Upper lobe of right lung (tissue), 1 donor: ENCODE data around the gene TAF1A. TPM values are rescaled to one million over a fixed set of nuclear protein-coding genes. Genes with fewer than 3 reads are reported as not detected.

Experiments
- ATAC-seq: fragments of 200-7000 bp; cut with Tn5 transposase; one replicate; pipeline ENCODE4 v1.9.1; 2020; ENCODE audit warnings: mild to moderate bottlenecking, moderate library complexity
- DNase-seq: peaks from one replicate; pipeline ENCODE4 v3.0.0-alpha.2; 2020
- H3K27ac ChIP-seq: fragments of 200-600 bp; one replicate; pipeline ENCODE4 v1.8.0; 2022
- H3K27me3 ChIP-seq: fragments of 200-600 bp; one replicate; pipeline ENCODE4 v1.8.0; 2022; ENCODE audit warnings: mild to moderate bottlenecking
- H3K36me3 ChIP-seq: fragments of 200-600 bp; one replicate; pipeline ENCODE4 v1.8.0; 2022
- H3K4me1 ChIP-seq: fragments of 200-600 bp; one replicate; pipeline ENCODE4 v1.8.0; 2022
- H3K4me3 ChIP-seq: fragments of 200-600 bp; one replicate; pipeline ENCODE4 v1.8.0; 2022; ENCODE audit warnings: mild to moderate bottlenecking
- H3K9me3 ChIP-seq: fragments of 200-600 bp; one replicate; pipeline ENCODE4 v1.8.0; 2022
- CTCF ChIP-seq: fragments of 200-600 bp; IDR thresholded peaks from one replicate; pipeline ENCODE4 v1.8.0; 2022; ENCODE audit warnings: antibody characterized with exemption
- intact Hi-C: fragments of 100-400 bp; cut with DNase I; formaldehyde crosslinking; loops from one replicate; pipeline ENCODE4 v1.11.0; 2022
- total RNA-seq: library from RNA; stranded (reverse); fragmentation: NEBNext Ultra II Directional; extraction: Animal tissue kit (Norgen Biotek cat#: 25700); gene quantifications from one replicate; pipeline ENCODE4 v1.2.1, GENCODE V29; 2021
- donor health status: DM: no; HTN: yes; CAD: no; lungs with severe emphysema.

Gene TAF1A
- total RNA-seq, 1 donor from 2014 or later = 7.1 TPM

DNA sequence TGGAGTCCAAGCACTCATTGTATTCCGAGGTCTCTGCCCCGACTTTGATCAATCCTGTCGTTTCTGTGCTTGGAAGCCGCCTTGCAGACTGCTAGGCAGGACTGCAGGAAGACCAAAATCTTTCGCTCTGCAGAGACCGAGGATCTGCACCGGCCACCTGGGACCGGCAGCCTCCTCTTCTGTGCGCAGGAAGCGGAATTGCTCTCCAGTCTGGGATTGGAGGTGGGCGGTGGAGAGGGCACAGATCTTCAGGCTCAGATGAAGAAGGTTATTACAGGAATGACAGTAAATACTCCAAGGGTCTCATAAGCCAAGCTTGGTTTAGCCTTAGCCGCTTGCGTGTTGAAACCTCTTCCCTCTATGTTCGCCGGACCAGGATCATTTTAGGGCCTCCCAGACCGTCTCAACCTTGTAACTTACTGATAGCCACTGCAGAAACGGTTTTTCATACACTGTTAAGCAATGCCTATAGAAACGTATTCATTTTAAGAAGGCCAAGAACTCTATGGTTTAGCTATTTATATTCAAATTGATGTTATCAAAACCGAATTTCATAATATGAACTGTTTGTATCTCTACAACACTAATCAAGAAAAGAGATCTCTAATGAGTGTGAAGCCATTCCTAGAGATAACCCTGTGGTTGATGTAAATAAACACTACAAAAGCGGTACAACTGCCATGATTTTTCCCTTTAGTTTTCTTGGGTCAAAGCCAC is 29.3 kb upstream of the TAF1A start:
- peak overlapping the region; percentile 88 for H3K27ac ChIP-seq
- no peak for TF ChIP-seq CTCF

GRCh38 chr1:222618001-222618879 is 28.5 kb upstream of the TAF1A start, which contains the start of gene MIA3:
Gene MIA3 (plus strand): TSS chr1:222618097. CDS start chr1:222618111, 14 bp downstream.
- H3K9me3 ChIP-seq = no peaks in the 10 kb centered on the region
- H3K27me3 ChIP-seq = no peaks in the 10 kb centered on the region
- ATAC-seq = peak; percentile 85
- TF ChIP-seq CTCF = no peak
- peak within 1 kb of the TSS; percentile 84 for H3K4me3 ChIP-seq
- H3K4me1 ChIP-seq = peaks cover 12% of the 10 kb centered on the region
- intact Hi-C loops = no loop called here
- DNase-seq = peak; percentile 90
- peaks cover 11% of the 10 kb centered on the region for H3K36me3 ChIP-seq
- peak within 1 kb of the TSS; percentile 88 for H3K27ac ChIP-seq

More for the DNA sequence above, 29.3 kb upstream of the TAF1A start:
- no peaks in the 10 kb centered on the region for H3K9me3 ChIP-seq
- H3K36me3 ChIP-seq = peaks cover 19% of the 10 kb centered on the region
- intact Hi-C loops = no loop called here
- DNase-seq (peak; percentile 68), ATAC-seq (peak; percentile 7)
- H3K27me3 ChIP-seq = no peaks in the 10 kb centered on the region
- peak overlapping the region; percentile 84 for H3K4me3 ChIP-seq
- H3K4me1 ChIP-seq = peaks cover 12% of the 10 kb centered on the region

GRCh38 chr1:222617367-222617951 is 27.7 kb upstream of the TAF1A start:
- intact Hi-C loops = no loop called here
- DNase-seq (peak; percentile 96), ATAC-seq (peak; percentile 95)
- Histone ChIP-seq H3K9me3 (no peaks in the 10 kb centered on the region), H3K4me1 (peaks cover 12% of the 10 kb centered on the region), H3K36me3 (peaks cover 3% of the 10 kb centered on the region), H3K27me3 (no peaks in the 10 kb centered on the region), H3K4me3 (peak overlapping the region; percentile 62), H3K27ac (peak overlapping the region; percentile 65)
- no peak for TF ChIP-seq CTCF

DNA sequence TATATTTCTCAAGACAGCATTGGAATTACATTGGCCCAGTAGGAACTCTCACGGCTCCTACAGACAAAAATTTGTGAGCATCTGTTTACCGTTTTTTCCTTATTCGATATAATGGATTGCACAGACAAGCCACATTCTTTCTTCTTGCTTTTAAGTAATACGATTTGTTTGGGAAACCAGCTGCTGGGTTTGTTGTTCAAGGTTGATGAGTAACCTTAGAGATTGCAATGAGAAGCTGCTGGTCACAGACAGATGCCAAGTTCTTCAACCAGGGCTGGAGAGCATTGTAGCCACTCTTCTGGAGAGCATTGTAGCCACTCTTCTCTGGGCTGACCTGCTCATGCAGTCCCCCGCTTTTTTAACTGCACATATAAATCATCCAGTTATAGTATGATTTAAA is 26.8 kb upstream of the TAF1A start:
- intact Hi-C loops = no loop called here
- no peak for ATAC-seq

More for the DNA sequence above, 26.8 kb upstream of the TAF1A start:
- no peak for TF ChIP-seq CTCF
- no peaks in the 10 kb centered on the region for H3K27me3 ChIP-seq
- H3K27ac ChIP-seq = no peak overlapping the region
- no peak for DNase-seq
- no peaks in the 10 kb centered on the region for H3K9me3 ChIP-seq
- no peaks in the 10 kb centered on the region for H3K36me3 ChIP-seq
- H3K4me1 ChIP-seq = peaks cover 12% of the 10 kb centered on the region
- no peak overlapping the region for H3K4me3 ChIP-seq
